ENCODE measurements around the gene KIZ.
"Not testable (repeated sequence)": the region's sequence is repeated elsewhere in the genome, so short reads cannot be mapped to it uniquely, and the experiment has no call there.

Gene KIZ

GRCh38 chr20:21162631-21163030 is 36.7 kb downstream of the KIZ start:
- H3K36me3 ChIP-seq (ENCODE audit: control insufficient read depth in 1 of 2, insufficient read depth in 2 of 2, low read length in 2 of 2) = no peaks in the 10 kb centered on the region
- no peaks in the 10 kb centered on the region for H3K9me3 ChIP-seq (ENCODE audit: insufficient read depth, low read depth, low read length)
- H3K4ac ChIP-seq (ENCODE audit: low read depth, low read length) = no peak overlapping the region
- H2BK12ac ChIP-seq (ENCODE audit: low read length) = no peak overlapping the region
- no CpG with 5 or more reads among the region's 3 CpGs for WGBS (ENCODE audit: extremely low coverage, insufficient coverage, insufficient read length)
- H3K79me1 ChIP-seq (ENCODE audit: low read length) = no peaks in the 10 kb centered on the region
- H2AFZ ChIP-seq (ENCODE audit: insufficient read depth, low read length, poor library complexity) = no peak overlapping the region
- DNase-seq = no peak
- H3K27me3 ChIP-seq (ENCODE audit: insufficient read depth, low read length) = no peaks in the 10 kb centered on the region
- H3K9ac ChIP-seq (ENCODE audit: low read length) = no peak overlapping the region
- no peak overlapping the region for H3K27ac ChIP-seq (ENCODE audit: low read depth, low read length)
- no peak overlapping the region for H2BK120ac ChIP-seq (ENCODE audit: insufficient read depth, low read length, poor library complexity)
- H3K4me3 ChIP-seq (ENCODE audit: low read depth, low read length) = no peak overlapping the region
- H4K12ac ChIP-seq (ENCODE audit: low read depth, low read length) = no peak overlapping the region
- no peak overlapping the region for H4K8ac ChIP-seq (ENCODE audit: low read depth, low read length)
- H3K23ac ChIP-seq (ENCODE audit: low read length) = no peak overlapping the region
- no peak overlapping the region for H2BK5ac ChIP-seq (ENCODE audit: low read depth, low read length, poor library complexity)
- H3K14ac ChIP-seq (ENCODE audit: low read length) = no peak overlapping the region
- H3K79me2 ChIP-seq (ENCODE audit: control insufficient read depth, insufficient read depth, low read length, poor library complexity) = no peaks in the 10 kb centered on the region
- no peaks in the 10 kb centered on the region for H3K4me1 ChIP-seq (ENCODE audit: control insufficient read depth in 1 of 2, insufficient read depth in 2 of 2, low read length in 2 of 2)
- H3K18ac ChIP-seq (ENCODE audit: low read length) = no peak overlapping the region
- no peak overlapping the region for H3K4me2 ChIP-seq (ENCODE audit: low read length)
- H4K91ac ChIP-seq (ENCODE audit: low read depth, low read length) = no peak overlapping the region
- H2AK5ac ChIP-seq (ENCODE audit: low read length) = no peak overlapping the region

GRCh38 chr20:21166801-21167200 is 40.9 kb downstream of the KIZ start:
- H3K23ac ChIP-seq (ENCODE audit: low read length) = no peak overlapping the region
- no peak overlapping the region for H2BK5ac ChIP-seq (ENCODE audit: low read depth, low read length, poor library complexity)
- no peaks in the 10 kb centered on the region for H3K79me2 ChIP-seq (ENCODE audit: control insufficient read depth, insufficient read depth, low read length, poor library complexity)
- H2BK120ac ChIP-seq (ENCODE audit: insufficient read depth, low read length, poor library complexity) = no peak overlapping the region
- H3K79me1 ChIP-seq (ENCODE audit: low read length) = no peaks in the 10 kb centered on the region
- H3K27me3 ChIP-seq (ENCODE audit: insufficient read depth, low read length) = no peaks in the 10 kb centered on the region
- no peak overlapping the region for H3K4me2 ChIP-seq (ENCODE audit: low read length)
- no peak overlapping the region for H3K4ac ChIP-seq (ENCODE audit: low read depth, low read length)
- no CpG with 5 or more reads among the region's 2 CpGs for WGBS (ENCODE audit: extremely low coverage, insufficient coverage, insufficient read length)
- H4K8ac ChIP-seq (ENCODE audit: low read depth, low read length) = no peak overlapping the region
- H2AK5ac ChIP-seq (ENCODE audit: low read length) = no peak overlapping the region
- no peaks in the 10 kb centered on the region for H3K36me3 ChIP-seq (ENCODE audit: control insufficient read depth in 1 of 2, insufficient read depth in 2 of 2, low read length in 2 of 2)
- no peak for DNase-seq
- H3K9me3 ChIP-seq (ENCODE audit: insufficient read depth, low read depth, low read length) = no peaks in the 10 kb centered on the region
- H4K91ac ChIP-seq (ENCODE audit: low read depth, low read length) = no peak overlapping the region
- H2BK12ac ChIP-seq (ENCODE audit: low read length) = no peak overlapping the region
- H3K14ac ChIP-seq (ENCODE audit: low read length) = no peak overlapping the region
- H2AFZ ChIP-seq (ENCODE audit: insufficient read depth, low read length, poor library complexity) = no peak overlapping the region
- H3K4me3 ChIP-seq (ENCODE audit: low read depth, low read length) = no peak overlapping the region
- no peak overlapping the region for H3K18ac ChIP-seq (ENCODE audit: low read length)
- H4K12ac ChIP-seq (ENCODE audit: low read depth, low read length) = no peak overlapping the region
- H3K27ac ChIP-seq (ENCODE audit: low read depth, low read length) = no peak overlapping the region
- H3K4me1 ChIP-seq (ENCODE audit: control insufficient read depth in 1 of 2, insufficient read depth in 2 of 2, low read length in 2 of 2) = no peaks in the 10 kb centered on the region
- H3K9ac ChIP-seq (ENCODE audit: low read length) = no peak overlapping the region

- H3K4me2 ChIP-seq (ENCODE audit: low read length) = no peak overlapping the region
- no peak overlapping the region for H3K14ac ChIP-seq (ENCODE audit: low read length)
- H3K9me3 ChIP-seq (ENCODE audit: insufficient read depth, low read depth, low read length) = no peaks in the 10 kb centered on the region
- no peak overlapping the region for H2BK12ac ChIP-seq (ENCODE audit: low read length)
- H3K79me2 ChIP-seq (ENCODE audit: control insufficient read depth, insufficient read depth, low read length, poor library complexity) = no peaks in the 10 kb centered on the region
- no peak for DNase-seq
- no peaks in the 10 kb centered on the region for H3K4me1 ChIP-seq (ENCODE audit: control insufficient read depth in 1 of 2, insufficient read depth in 2 of 2, low read length in 2 of 2)
- WGBS (ENCODE audit: extremely low coverage, insufficient coverage, insufficient read length) = no CpG with 5 or more reads among the region's 5 CpGs
- H2AFZ ChIP-seq (ENCODE audit: insufficient read depth, low read length, poor library complexity) = no peak overlapping the region
- H3K27ac ChIP-seq (ENCODE audit: low read depth, low read length) = no peak overlapping the region
- H2BK120ac ChIP-seq (ENCODE audit: insufficient read depth, low read length, poor library complexity) = no peak overlapping the region
- H3K18ac ChIP-seq (ENCODE audit: low read length) = no peak overlapping the region
- H3K4me3 ChIP-seq (ENCODE audit: low read depth, low read length) = no peak overlapping the region
- no peak overlapping the region for H3K9ac ChIP-seq (ENCODE audit: low read length)
- H3K36me3 ChIP-seq (ENCODE audit: control insufficient read depth in 1 of 2, insufficient read depth in 2 of 2, low read length in 2 of 2) = no peaks in the 10 kb centered on the region
- H4K8ac ChIP-seq (ENCODE audit: low read depth, low read length) = no peak overlapping the region
- no peak overlapping the region for H4K12ac ChIP-seq (ENCODE audit: low read depth, low read length)
- no peaks in the 10 kb centered on the region for H3K27me3 ChIP-seq (ENCODE audit: insufficient read depth, low read length)
- no peak overlapping the region for H4K91ac ChIP-seq (ENCODE audit: low read depth, low read length)
- no peak overlapping the region for H3K23ac ChIP-seq (ENCODE audit: low read length)
- H3K4ac ChIP-seq (ENCODE audit: low read depth, low read length) = no peak overlapping the region
- H2AK5ac ChIP-seq (ENCODE audit: low read length) = no peak overlapping the region
- H3K79me1 ChIP-seq (ENCODE audit: low read length) = no peaks in the 10 kb centered on the region
- H2BK5ac ChIP-seq (ENCODE audit: low read depth, low read length, poor library complexity) = no peak overlapping the region
Observed at GRCh38 chr20:21167261-21167660, 41.4 kb downstream of the KIZ start.

DNA sequence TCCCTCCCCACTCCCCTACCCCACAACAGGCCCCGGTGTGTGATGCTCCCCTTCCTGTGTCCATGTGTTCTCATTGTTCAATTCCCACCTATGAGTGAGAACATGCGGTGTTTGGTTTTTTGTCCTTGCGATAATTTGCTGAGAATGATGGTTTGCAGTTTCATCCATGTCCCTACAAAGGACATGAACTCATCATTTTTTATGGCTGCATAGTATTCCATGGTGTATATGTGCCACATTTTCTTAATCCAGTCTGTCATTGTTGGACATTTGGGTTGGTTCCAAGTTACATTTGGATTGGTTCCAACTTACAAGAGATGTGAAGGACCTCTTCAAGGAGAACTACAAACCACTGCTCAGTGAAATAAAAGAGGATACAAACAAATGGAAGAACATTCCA is 42.2 kb downstream of the KIZ start:
- H3K79me1 ChIP-seq (ENCODE audit: low read length); H4K12ac ChIP-seq (ENCODE audit: low read depth, low read length); H3K4me2 ChIP-seq (ENCODE audit: low read length); H2AK5ac ChIP-seq (ENCODE audit: low read length); H4K91ac ChIP-seq (ENCODE audit: low read depth, low read length); H3K9me3 ChIP-seq (ENCODE audit: insufficient read depth, low read depth, low read length); H3K23ac ChIP-seq (ENCODE audit: low read length); H3K79me2 ChIP-seq (ENCODE audit: control insufficient read depth, insufficient read depth, low read length, poor library complexity); H3K27me3 ChIP-seq (ENCODE audit: insufficient read depth, low read length); H3K36me3 ChIP-seq (ENCODE audit: control insufficient read depth in 1 of 2, insufficient read depth in 2 of 2, low read length in 2 of 2); H3K4me3 ChIP-seq (ENCODE audit: low read depth, low read length); H3K4me1 ChIP-seq (ENCODE audit: control insufficient read depth in 1 of 2, insufficient read depth in 2 of 2, low read length in 2 of 2); H4K8ac ChIP-seq (ENCODE audit: low read depth, low read length); H3K14ac ChIP-seq (ENCODE audit: low read length); H3K27ac ChIP-seq (ENCODE audit: low read depth, low read length); H2BK5ac ChIP-seq (ENCODE audit: low read depth, low read length, poor library complexity); DNase-seq; H2AFZ ChIP-seq (ENCODE audit: insufficient read depth, low read length, poor library complexity); H2BK120ac ChIP-seq (ENCODE audit: insufficient read depth, low read length, poor library complexity); H3K4ac ChIP-seq (ENCODE audit: low read depth, low read length); H3K9ac ChIP-seq (ENCODE audit: low read length); H2BK12ac ChIP-seq (ENCODE audit: low read length); H3K18ac ChIP-seq (ENCODE audit: low read length): not testable (repeated sequence)
- no CpG with 5 or more reads among the region's 3 CpGs for WGBS (ENCODE audit: extremely low coverage, insufficient coverage, insufficient read length)
